Measurements from ENCODE around the gene ELSPBP1.

DNA sequence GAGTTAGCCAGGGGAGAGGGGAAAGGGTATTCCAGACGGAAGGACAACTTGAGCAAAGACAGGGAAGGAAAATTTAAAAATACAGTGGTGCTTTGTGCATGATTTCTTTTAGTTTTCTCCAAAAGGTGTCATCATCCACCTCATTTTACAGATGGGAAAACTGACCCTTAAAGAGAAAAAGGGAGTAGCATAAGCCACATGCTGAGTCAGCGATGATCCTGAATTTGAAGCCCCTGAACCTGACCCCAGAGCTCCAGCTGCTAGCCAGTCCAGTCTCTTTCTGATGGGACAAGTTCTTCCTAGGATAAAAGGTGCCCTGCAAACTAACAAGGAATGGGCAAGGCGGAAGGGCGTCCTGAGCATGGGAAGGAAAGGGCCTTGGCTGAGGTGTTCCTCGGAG is 39.2 kb downstream of the ELSPBP1 start:
- TF ChIP-seq, protein P1, sequence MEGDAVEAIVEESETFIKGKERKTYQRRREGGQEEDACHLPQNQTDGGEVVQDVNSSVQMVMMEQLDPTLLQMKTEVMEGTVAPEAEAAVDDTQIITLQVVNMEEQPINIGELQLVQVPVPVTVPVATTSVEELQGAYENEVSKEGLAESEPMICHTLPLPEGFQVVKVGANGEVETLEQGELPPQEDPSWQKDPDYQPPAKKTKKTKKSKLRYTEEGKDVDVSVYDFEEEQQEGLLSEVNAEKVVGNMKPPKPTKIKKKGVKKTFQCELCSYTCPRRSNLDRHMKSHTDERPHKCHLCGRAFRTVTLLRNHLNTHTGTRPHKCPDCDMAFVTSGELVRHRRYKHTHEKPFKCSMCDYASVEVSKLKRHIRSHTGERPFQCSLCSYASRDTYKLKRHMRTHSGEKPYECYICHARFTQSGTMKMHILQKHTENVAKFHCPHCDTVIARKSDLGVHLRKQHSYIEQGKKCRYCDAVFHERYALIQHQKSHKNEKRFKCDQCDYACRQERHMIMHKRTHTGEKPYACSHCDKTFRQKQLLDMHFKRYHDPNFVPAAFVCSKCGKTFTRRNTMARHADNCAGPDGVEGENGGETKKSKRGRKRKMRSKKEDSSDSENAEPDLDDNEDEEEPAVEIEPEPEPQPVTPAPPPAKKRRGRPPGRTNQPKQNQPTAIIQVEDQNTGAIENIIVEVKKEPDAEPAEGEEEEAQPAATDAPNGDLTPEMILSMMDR (IDR thresholded peaks at IDR 0.05; ENCODE audit: extremely low read depth in 1 of 2, insufficient read depth in 1 of 2, low read depth in 1 of 2, low read length in 2 of 2): no peak
- TF ChIP-seq POLR2A (IDR thresholded peaks at IDR 0.05; ENCODE audit: low read depth, low read length) (no peak), EZH2 (IDR thresholded peaks at IDR 0.05; ENCODE audit: borderline replicate concordance, low read depth, low read length, severe bottlenecking) (no peak)

Data from endothelial cell of umbilical vein (primary cell).